RWPE2 (cell line): ENCODE results near the gene TCEA2.

Experiments
- ATAC-seq: fragments of 200-7000 bp; cut with Tn5 transposase; 3 replicates; pipeline ENCODE4 v1.9.1; 2021; ENCODE audit warnings: low read depth
- DNase-seq: peaks from one replicate; pipeline ENCODE4 v3.0.0-alpha.2; 2020; ENCODE audit warnings: low spot score
- H3K27ac ChIP-seq: fragments of 450-650 bp; 2 replicates; pipeline ENCODE4 v1.5.1; 2017; ENCODE audit warnings: mild to moderate bottlenecking; ENCODE audit not compliant: poor library complexity, severe bottlenecking
- H3K27me3 ChIP-seq: fragments of 250-450 bp; sonication (Bioruptor Pico); 2 replicates; pipeline ENCODE4 v1.5.1; 2021; ENCODE audit warnings: mild to moderate bottlenecking, moderate library complexity; ENCODE audit not compliant: insufficient read depth, poor library complexity, severe bottlenecking
- H3K36me3 ChIP-seq: fragments of 250-450 bp; sonication (Bioruptor Pico); 2 replicates; pipeline ENCODE4 v1.5.1; 2020; ENCODE audit warnings: low read depth, mild to moderate bottlenecking, moderate library complexity
- H3K4me1 ChIP-seq: fragments of 250-450 bp; sonication (Bioruptor Pico); 2 replicates; pipeline ENCODE4 v1.5.1; 2021; ENCODE audit warnings: mild to moderate bottlenecking, moderate library complexity; ENCODE audit not compliant: insufficient read depth, poor library complexity, severe bottlenecking
- H3K4me3 ChIP-seq: fragments of 250-450 bp; sonication (Bioruptor Pico); 2 replicates; pipeline ENCODE4 v1.5.1; 2021; ENCODE audit warnings: mild to moderate bottlenecking, moderate library complexity; ENCODE audit not compliant: severe bottlenecking
- H3K9me3 ChIP-seq: fragments of 250-450 bp; sonication (Bioruptor Pico); 2 replicates; pipeline ENCODE4 v1.5.1; 2021; ENCODE audit warnings: mild to moderate bottlenecking, moderate library complexity; ENCODE audit not compliant: severe bottlenecking
- CTCF ChIP-seq: fragments of 450-650 bp; IDR thresholded peaks from one replicate; pipeline ENCODE4 v1.5.1; 2017; ENCODE audit warnings: mild to moderate bottlenecking, moderate library complexity; ENCODE audit not compliant: poor library complexity, severe bottlenecking

The TCEA2 gene

GRCh38 chr20:64098471-64099013 is 35.5 kb downstream of the TCEA2 start:
- no peak for TF ChIP-seq CTCF
- ATAC-seq = no peak

GRCh38 chr20:64099086-64099786 is 36.2 kb downstream of the TCEA2 start:
- Histone ChIP-seq H3K36me3 (no peaks in the 10 kb centered on the region), H3K4me3 (no peak overlapping the region), H3K4me1 (no peaks in the 10 kb centered on the region), H3K27ac (no peak overlapping the region), H3K9me3 (no peaks in the 10 kb centered on the region), H3K27me3 (peaks cover 44% of the 10 kb centered on the region)
- ATAC-seq (no peak), DNase-seq (no peak)
- TF ChIP-seq CTCF = no peak

More at GRCh38 chr20:64098471-64099013, 35.5 kb downstream of the TCEA2 start:
- H3K4me1 ChIP-seq = no peaks in the 10 kb centered on the region
- no peaks in the 10 kb centered on the region for H3K36me3 ChIP-seq
- peaks cover 37% of the 10 kb centered on the region for H3K27me3 ChIP-seq
- H3K27ac ChIP-seq = no peak overlapping the region
- no peaks in the 10 kb centered on the region for H3K9me3 ChIP-seq
- H3K4me3 ChIP-seq = no peak overlapping the region
- no peak for DNase-seq

GRCh38 chr20:64099880-64100565 is 37.0 kb downstream of the TCEA2 start:
- ATAC-seq = no peak
- TF ChIP-seq CTCF = no peak
- Histone ChIP-seq H3K4me1 (no peaks in the 10 kb centered on the region), H3K27ac (no peak overlapping the region), H3K36me3 (no peaks in the 10 kb centered on the region), H3K27me3 (peaks cover 44% of the 10 kb centered on the region), H3K9me3 (no peaks in the 10 kb centered on the region), H3K4me3 (no peak overlapping the region)
- no peak for DNase-seq

GRCh38 chr20:64100566-64100888 is 37.5 kb downstream of the TCEA2 start:
- no peak for ATAC-seq
- no peak for DNase-seq
- H3K27ac ChIP-seq = no peak overlapping the region
- H3K27me3 ChIP-seq = peaks cover 44% of the 10 kb centered on the region
- H3K36me3 ChIP-seq = no peaks in the 10 kb centered on the region
- H3K4me3 ChIP-seq = no peak overlapping the region
- H3K9me3 ChIP-seq = no peaks in the 10 kb centered on the region
- TF ChIP-seq CTCF = no peak
- H3K4me1 ChIP-seq = no peaks in the 10 kb centered on the region
